Bronchial smooth muscle cell (primary cell): Measurements from ENCODE around the gene PCDHB4. TPM values are rescaled to one million over a fixed set of nuclear protein-coding genes. Genes with fewer than 3 reads are reported as not detected.

ENCODE experiments used
- total RNA-seq: library from RNA; depleted of rRNA; stranded (reverse); fragments of >200 nt; gene quantifications from 2 replicates; pipeline ENCODE4 v1.2.1, GENCODE V29; 2014

The PCDHB4 gene
- total RNA-seq: 0.94 TPM in 1 of 2 replicates, not detected in the other

DNA sequence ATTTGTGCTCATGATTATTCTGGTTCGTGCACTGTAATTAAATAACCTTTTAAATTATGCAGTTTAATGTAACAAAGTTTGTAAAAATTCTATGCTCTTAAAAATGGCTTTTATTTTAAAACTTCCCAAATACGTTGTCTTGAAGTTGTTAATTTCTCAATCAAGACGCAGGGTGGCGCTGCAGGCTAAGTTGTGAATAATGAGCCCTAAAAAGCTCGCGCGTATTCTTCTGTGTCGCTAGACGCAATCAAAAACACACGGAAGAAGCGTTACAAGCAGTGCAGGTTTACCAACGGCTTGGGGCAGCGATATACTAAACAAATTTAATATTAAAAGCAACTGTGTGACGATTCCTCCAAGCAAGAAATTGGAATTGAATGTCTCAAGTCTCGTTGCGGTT, at the start of gene PCDHB4:
Gene PCDHB4, plus strand, starts transcription at position 256 of the 400 bp plus-strand sequence. CDS start 181 bp downstream, outside the sequence.

DNA sequence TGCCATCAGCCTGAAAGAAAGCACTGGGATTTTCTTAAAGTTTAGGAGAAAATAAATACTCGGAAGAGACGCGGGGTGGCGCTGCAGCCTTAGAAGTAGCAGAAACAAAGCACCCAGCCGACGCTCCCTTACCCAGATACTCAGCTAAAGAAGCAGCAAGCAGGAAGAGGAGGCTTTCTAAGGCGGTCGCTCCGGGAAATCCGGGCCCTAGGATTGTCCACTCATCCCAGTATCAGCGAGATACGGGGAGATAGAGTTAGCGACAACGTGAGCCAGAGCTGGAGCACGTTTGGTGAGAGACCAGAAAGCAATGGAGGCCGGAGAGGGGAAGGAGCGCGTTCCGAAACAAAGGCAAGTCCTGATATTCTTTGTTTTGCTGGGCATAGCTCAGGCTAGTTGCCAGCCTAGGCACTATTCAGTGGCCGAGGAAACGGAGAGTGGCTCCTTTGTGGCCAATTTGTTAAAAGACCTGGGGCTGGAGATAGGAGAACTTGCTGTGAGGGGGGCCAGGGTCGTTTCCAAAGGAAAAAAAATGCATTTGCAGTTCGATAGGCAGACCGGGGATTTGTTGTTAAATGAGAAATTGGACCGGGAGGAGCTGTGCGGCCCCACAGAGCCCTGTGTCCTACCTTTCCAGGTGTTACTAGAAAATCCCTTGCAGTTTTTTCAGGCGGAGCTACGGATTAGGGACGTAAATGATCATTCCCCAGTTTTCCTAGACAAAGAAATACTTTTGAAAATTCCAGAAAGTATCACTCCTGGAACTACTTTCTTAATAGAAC, 26.9 kb upstream of the PCDHB4 start, which contains the start of gene PCDHB2:
Gene PCDHB2, plus strand, starts transcription at position 135 of the 782 bp plus-strand sequence. Its CDS starts 176 bp downstream, at position 311.

DNA sequence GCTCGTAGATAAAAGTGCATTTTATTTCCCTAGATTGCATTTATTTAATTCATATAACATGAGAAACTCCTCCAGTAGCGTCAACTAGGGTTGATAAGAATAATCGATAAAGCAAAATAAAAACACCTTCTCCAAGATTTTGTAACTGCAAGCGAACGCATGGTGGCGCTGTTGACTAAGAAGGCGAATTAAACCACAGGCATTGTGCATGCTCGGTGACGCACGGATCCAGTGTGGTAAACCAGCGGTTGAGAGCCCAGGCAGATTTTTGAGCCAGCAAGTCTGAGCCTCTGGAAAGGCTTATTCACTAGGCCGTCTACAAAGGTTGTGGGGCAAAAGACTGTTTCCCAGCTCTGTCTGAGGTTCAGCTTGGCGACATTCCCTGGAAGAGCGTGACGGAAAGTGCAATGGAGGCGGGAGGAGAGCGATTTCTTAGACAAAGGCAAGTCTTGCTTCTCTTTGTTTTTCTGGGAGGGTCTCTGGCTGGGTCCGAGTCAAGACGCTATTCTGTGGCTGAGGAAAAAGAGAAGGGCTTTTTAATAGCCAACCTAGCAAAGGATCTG, 21.3 kb upstream of the PCDHB4 start, which contains the start of gene PCDHB3:
Gene PCDHB3, plus strand, starts transcription at position 231 of the 563 bp plus-strand sequence. Its CDS starts 177 bp downstream, at position 408.

DNA sequence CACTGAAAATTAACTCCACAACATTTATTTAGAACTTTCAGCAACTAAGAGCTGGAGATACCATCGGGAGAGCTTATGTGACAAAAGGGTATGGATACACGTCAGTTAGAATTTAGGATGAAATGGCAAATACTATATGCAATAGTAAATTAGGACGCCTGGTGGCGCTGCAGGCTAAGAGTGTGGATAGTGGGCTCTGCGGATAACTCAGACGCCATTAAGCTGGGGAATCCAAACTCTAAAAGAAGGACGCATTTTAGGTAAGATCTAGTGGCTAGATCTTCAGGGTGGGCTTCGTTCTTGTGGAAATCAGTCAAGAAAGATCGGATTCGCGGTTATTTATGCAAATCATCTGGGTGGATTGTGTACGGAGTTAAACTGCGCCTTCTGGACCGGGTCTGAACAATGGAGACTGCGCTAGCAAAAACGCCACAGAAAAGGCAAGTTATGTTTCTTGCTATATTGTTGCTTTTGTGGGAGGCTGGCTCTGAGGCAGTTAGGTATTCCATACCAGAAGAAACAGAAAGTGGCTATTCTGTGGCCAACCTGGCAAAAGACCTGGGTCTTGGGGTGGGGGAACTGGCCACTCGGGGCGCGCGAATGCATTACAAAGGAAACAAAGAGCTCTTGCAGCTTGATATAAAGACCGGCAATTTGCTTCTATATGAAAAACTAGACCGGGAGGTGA, 13.6 kb downstream of the PCDHB4 start, which contains the start of gene PCDHB5:
Gene PCDHB5, plus strand, starts transcription at position 177 of the 688 bp plus-strand sequence. Its CDS starts 229 bp downstream, at position 406.

DNA sequence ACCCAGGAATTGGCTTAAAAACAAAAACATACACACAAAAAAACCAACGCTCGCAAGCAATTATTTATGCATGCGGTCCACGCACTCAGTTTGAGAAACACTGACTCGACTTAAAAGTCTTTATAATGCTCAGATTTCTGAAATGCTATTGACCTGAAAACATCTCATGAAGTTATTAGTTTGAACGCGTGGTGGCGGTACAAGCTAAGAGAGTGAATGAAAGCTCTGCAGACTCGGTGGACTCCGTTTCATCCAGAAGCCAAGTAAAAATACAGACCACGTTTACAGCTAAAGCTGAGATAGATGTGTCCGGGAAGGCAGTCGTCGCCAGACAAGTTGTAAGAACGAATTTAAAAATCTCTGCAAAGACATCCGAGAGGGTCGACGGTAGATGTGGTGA, 28.2 kb downstream of the PCDHB4 start, which contains the start of gene PCDHB6:
Gene PCDHB6, plus strand, starts transcription at position 246 of the 400 bp plus-strand sequence. CDS start 201 bp downstream, outside the sequence.

DNA sequence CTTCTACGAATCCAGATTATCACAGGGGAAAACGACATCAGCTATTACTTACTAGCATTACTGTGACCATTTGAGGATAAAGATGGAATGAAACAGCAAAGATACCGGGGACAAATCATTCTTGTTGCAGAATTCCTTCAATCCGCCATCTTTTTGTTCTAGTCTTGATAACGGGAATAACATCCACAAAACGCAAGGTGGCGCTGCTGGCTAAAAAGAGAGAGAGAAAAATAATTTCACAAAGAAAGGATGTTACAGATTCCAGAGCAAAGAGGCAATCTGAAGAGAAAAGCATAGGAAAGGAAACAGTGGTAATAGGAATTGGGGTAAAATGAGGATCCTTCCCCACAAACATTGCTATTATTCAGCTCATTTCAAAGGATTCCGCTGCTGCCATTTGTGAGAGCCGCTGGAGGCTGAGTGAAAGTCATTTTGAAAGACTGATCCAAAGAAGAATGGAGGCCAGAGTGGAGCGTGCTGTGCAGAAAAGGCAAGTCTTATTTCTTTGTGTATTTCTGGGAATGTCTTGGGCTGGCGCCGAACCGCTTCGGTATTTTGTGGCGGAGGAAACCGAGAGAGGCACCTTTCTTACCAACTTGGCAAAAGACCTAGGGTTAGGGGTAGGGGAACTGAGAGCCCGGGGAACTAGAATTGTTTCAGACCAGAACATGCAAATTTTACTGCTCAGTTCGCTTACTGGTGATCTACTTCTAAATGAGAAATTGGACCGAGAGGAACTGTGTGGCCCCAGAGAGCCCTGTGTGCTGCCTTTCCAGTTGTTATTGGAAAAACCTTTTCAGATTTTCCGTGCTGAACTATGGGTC, 51.0 kb downstream of the PCDHB4 start, which contains the start of gene PCDHB7:
Gene PCDHB7, plus strand, starts transcription at position 264 of the 824 bp plus-strand sequence. Its CDS starts 192 bp downstream, at position 456.

Other genes starting within 250 kb of the PCDHB4 start
- under 0.01 TPM in 2 replicates for gene PCDHA12, start 246.5 kb upstream of the PCDHB4 start, total RNA-seq
- 0.09 and 0.16 TPM in 2 replicates for gene PCDHA13, start 239.7 kb upstream of the PCDHB4 start, total RNA-seq
- gene PCDHAC1, start 195.5 kb upstream of the PCDHB4 start, total RNA-seq: under 0.01 and 0.09 TPM in 2 replicates
- under 0.01 and 0.09 TPM in 2 replicates for gene PCDHAC2, start 155.3 kb upstream of the PCDHB4 start, total RNA-seq
- not detected in 2 replicates for gene PCDHB1, start 70.4 kb upstream of the PCDHB4 start, total RNA-seq
- 1.3 and 8.4 TPM in 2 replicates for gene PCDHB2, start 27.2 kb upstream of the PCDHB4 start, total RNA-seq
- gene PCDHB3, start 21.3 kb upstream of the PCDHB4 start, total RNA-seq: 0.16 and 0.52 TPM in 2 replicates
- 0.32 and 3.3 TPM in 2 replicates for gene PCDHB5, start 13.4 kb downstream of the PCDHB4 start, total RNA-seq
- 0.16 and 0.17 TPM in 2 replicates for gene PCDHB6, start 28.2 kb downstream of the PCDHB4 start, total RNA-seq
- 0.32 and 0.60 TPM in 2 replicates for gene PCDHB7, start 50.8 kb downstream of the PCDHB4 start, total RNA-seq
- gene PCDHB8, start 56.0 kb downstream of the PCDHB4 start, total RNA-seq: 0.32 and 0.69 TPM in 2 replicates
- gene PCDHB16, start 60.6 kb downstream of the PCDHB4 start, total RNA-seq: 0.16 and 2.1 TPM in 2 replicates
- 0.16 and 0.69 TPM in 2 replicates for gene PCDHB9, start 65.3 kb downstream of the PCDHB4 start, total RNA-seq
- 0.47 and 1.4 TPM in 2 replicates for gene PCDHB10, start 70.5 kb downstream of the PCDHB4 start, total RNA-seq
- 0.16 and 0.69 TPM in 2 replicates for gene PCDHB11, start 77.8 kb downstream of the PCDHB4 start, total RNA-seq
- gene PCDHB12, start 86.9 kb downstream of the PCDHB4 start, total RNA-seq: 0.16 and 0.86 TPM in 2 replicates
- 0.32 and 0.94 TPM in 2 replicates for gene PCDHB13, start 92.1 kb downstream of the PCDHB4 start, total RNA-seq
- 0.63 and 2.6 TPM in 2 replicates for gene PCDHB14, start 101.5 kb downstream of the PCDHB4 start, total RNA-seq
- gene PCDHB15, start 123.6 kb downstream of the PCDHB4 start, total RNA-seq: 0.32 and 0.60 TPM in 2 replicates
- 0.32 TPM in 1 of 2 replicates, not detected in the other for gene SLC25A2, start 182.2 kb downstream of the PCDHB4 start, total RNA-seq
- 67.1 and 89.5 TPM in 2 replicates for gene TAF7, start 199.0 kb downstream of the PCDHB4 start, total RNA-seq
- 1.3 and 1.9 TPM in 2 replicates for gene PCDHGA1, start 208.7 kb downstream of the PCDHB4 start, total RNA-seq
- gene PCDHGA2, start 216.9 kb downstream of the PCDHB4 start, total RNA-seq: 2.3 and 4.9 TPM in 2 replicates
- gene PCDHGA3, start 222.0 kb downstream of the PCDHB4 start, total RNA-seq: 1.0 and 1.9 TPM in 2 replicates
- 1.5 and 3.8 TPM in 2 replicates for gene PCDHGB1, start 228.3 kb downstream of the PCDHB4 start, total RNA-seq
- 1.1 and 4.7 TPM in 2 replicates for gene PCDHGA4, start 233.2 kb downstream of the PCDHB4 start, total RNA-seq
- gene PCDHGB2, start 238.2 kb downstream of the PCDHB4 start, total RNA-seq: 3.0 and 4.1 TPM in 2 replicates
- gene PCDHGA5, start 242.3 kb downstream of the PCDHB4 start, total RNA-seq: 1.6 and 2.0 TPM in 2 replicates
- 5.1 and 5.4 TPM in 2 replicates for gene PCDHGB3, start 248.4 kb downstream of the PCDHB4 start, total RNA-seq